ENCODE data around the gene DIAPH3.

The DIAPH3 gene

DNA sequence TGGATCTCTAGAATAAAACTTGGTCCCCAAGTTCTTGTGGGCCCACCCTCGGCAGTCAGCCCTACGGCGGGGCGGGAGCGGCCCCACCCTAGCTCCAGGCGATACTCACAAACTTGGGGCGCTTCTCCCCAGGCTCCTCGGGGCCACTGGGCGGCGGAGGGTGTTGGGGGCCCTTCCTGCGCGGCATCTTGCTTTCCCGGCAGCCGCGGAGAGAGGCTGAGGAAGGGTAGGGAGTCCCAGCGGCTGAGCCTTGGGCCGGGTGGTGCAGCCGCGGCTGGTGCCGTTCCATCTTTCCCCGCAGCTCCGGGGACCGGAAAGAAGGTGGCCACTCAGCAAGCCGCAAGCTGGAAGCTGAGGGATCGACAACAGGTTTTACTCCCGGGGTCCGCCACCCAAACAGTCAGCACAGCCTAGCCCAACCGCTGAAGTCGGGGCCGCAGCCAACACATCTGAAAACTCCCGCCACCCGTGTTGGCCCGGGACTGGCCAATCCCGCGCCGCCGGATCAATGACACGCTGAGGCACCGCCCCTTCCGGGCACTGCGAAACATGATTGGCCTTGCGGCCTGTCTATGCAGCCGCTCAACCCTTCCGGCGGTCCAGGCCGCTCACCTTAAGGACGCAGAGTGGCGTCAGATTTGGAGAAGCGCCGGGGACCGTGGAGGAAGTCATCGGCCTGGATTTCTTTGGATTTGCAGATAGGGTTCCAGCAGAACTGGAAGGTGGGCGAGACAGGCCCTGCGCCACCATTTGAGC lies at the start of gene DIAPH3 (continued):
- TF ChIP-seq ZNF423 (tag by site-specific recombination; IDR thresholded peaks at IDR 0.05) = 0 out of 2 replicates have a peak, but pooled peaks have one; percentile 21

DNA sequence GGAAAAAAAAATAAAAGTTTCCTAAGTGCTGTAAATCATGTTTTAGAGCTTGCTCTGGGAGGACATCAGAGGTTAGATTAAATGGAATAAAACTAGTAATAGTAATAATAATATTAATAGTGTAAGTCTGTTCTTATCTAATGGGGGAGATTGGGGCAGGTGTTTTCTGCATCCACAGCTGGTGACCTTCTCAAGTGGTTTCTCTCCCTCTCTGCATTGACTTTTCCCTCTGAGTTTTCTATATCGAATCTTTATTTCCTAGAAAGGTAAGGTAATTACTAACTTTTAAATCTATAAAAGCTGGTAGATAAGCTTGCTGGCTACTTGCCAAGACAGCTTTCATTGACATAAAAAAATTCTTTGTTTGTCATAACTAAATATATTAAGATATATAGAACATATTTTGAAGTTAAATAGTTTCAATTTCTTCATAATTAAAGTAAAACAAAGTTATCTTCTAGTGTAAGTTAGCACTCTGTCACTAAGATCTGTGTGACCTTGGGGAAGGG lies 49.6 kb upstream of the DIAPH3 start:
- no peaks in the 10 kb centered on the region for H3K36me3 ChIP-seq (ENCODE audit: control insufficient read depth in 2 of 2, insufficient read depth in 1 of 2, low read length in 2 of 2)
- POLR2A ChIA-PET = no interaction called here
- TF ChIP-seq ZNF621 (tag by site-specific recombination; IDR thresholded peaks at IDR 0.05) = no peak
- TF ChIP-seq, protein P1, sequence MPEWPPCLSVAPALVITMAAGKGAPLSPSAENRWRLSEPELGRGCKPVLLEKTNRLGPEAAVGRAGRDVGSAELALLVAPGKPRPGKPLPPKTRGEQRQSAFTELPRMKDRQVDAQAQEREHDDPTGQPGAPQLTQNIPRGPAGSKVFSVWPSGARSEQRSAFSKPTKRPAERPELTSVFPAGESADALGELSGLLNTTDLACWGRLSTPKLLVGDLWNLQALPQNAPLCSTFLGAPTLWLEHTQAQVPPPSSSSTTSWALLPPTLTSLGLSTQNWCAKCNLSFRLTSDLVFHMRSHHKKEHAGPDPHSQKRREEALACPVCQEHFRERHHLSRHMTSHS (tag by site-specific recombination; IDR thresholded peaks at IDR 0.05) = no peak
- TF ChIP-seq ZNF155 (tag by site-specific recombination; IDR thresholded peaks at IDR 0.05) = no peak
- TF ChIP-seq ZNF76 (tag by site-specific recombination; IDR thresholded peaks at IDR 0.05; ENCODE audit: borderline replicate concordance, low read depth) = no peak
- TF ChIP-seq KLF10 (tag by site-specific recombination; IDR thresholded peaks at IDR 0.05) = no peak
- no peak for TF ChIP-seq ZNF660 (tag by site-specific recombination; IDR thresholded peaks at IDR 0.05)
- no peak for TF ChIP-seq MYNN (tag by site-specific recombination; IDR thresholded peaks at IDR 0.05; ENCODE audit: borderline replicate concordance)
- TF ChIP-seq SP7 (tag by site-specific recombination; IDR thresholded peaks at IDR 0.05) = no peak
- no peak for TF ChIP-seq ZNF544 (tag by site-specific recombination; IDR thresholded peaks at IDR 0.05)
- no peak for TF ChIP-seq BCL11A (tag by site-specific recombination; IDR thresholded peaks at IDR 0.05; ENCODE audit: low read depth)
- TF ChIP-seq MZF1 (tag by site-specific recombination; IDR thresholded peaks at IDR 0.05; ENCODE audit: borderline replicate concordance) = no peak
- no peak for TF ChIP-seq ZBTB20 (tag by site-specific recombination; IDR thresholded peaks at IDR 0.05)
- TF ChIP-seq ZNF426 (tag by site-specific recombination; IDR thresholded peaks at IDR 0.05) = no peak
- TF ChIP-seq BCL11B (tag by site-specific recombination; IDR thresholded peaks at IDR 0.05; ENCODE audit: low read depth) = no peak
- no peak overlapping the region for H3K4me3 ChIP-seq (ENCODE audit: low read depth, low read length)
- H3K27ac ChIP-seq (ENCODE audit: extremely low read depth, low read depth, low read length) = no peak overlapping the region
- CTCF ChIA-PET = no interaction called here
- H3K4me1 ChIP-seq (ENCODE audit: control insufficient read depth, insufficient read depth, low read length) = no peaks in the 10 kb centered on the region
- H3K9me3 ChIP-seq (ENCODE audit: control insufficient read depth, insufficient read depth, low read depth, low read length) = no peaks in the 10 kb centered on the region

DNA sequence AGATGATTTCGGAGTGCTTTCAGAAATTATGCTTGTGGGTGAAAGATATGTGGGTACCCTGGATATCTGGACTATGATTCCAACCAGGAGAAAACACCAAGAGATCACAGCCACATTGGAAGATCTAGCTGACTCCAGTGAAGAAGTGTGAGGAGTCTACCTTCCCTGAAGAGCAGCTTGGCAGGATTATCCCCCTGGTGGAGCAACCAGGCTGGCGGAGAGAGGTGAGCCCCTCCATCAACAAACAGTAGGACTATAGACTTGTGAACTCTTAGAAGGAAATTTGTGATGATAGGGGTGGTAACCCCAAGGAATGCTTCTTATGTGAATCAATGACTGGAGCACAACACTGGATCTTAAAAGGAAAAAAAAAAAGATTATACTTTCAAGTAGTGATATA lies 47.8 kb upstream of the DIAPH3 start:
- H3K36me3 ChIP-seq (ENCODE audit: control insufficient read depth in 2 of 2, insufficient read depth in 1 of 2, low read length in 2 of 2) = no peaks in the 10 kb centered on the region
- H3K27ac ChIP-seq (ENCODE audit: extremely low read depth, low read depth, low read length) = no peak overlapping the region
- no peak overlapping the region for H3K4me3 ChIP-seq (ENCODE audit: low read depth, low read length)
- POLR2A ChIA-PET = no interaction called here
- CTCF ChIA-PET = no interaction called here
- no peaks in the 10 kb centered on the region for H3K4me1 ChIP-seq (ENCODE audit: control insufficient read depth, insufficient read depth, low read length)
- no peaks in the 10 kb centered on the region for H3K9me3 ChIP-seq (ENCODE audit: control insufficient read depth, insufficient read depth, low read depth, low read length)
- TF ChIP-seq ZNF707 (tag by site-specific recombination; IDR thresholded peaks at IDR 0.05) (no peak), ZNF449 (tag by site-specific recombination; IDR thresholded peaks at IDR 0.05) (no peak), FEZF1 (tag by site-specific recombination; IDR thresholded peaks at IDR 0.05) (no peak), TSHZ1 (tag by site-specific recombination; IDR thresholded peaks at IDR 0.05; ENCODE audit: borderline replicate concordance) (no peak), ZBTB48 (tag by site-specific recombination; IDR thresholded peaks at IDR 0.05) (no peak), ZNF133 (tag by site-specific recombination; IDR thresholded peaks at IDR 0.05) (no peak), ZNF248 (tag by site-specific recombination; IDR thresholded peaks at IDR 0.05) (no peak), ZNF391 (tag by site-specific recombination; IDR thresholded peaks at IDR 0.05; ENCODE audit: borderline replicate concordance, low read depth) (no peak), ZNF610 (tag by site-specific recombination; IDR thresholded peaks at IDR 0.05; ENCODE audit: borderline replicate concordance) (no peak), ZNF785 (tag by site-specific recombination; IDR thresholded peaks at IDR 0.05) (no peak), ZNF157 (tag by site-specific recombination; IDR thresholded peaks at IDR 0.05) (no peak), ZNF239 (tag by site-specific recombination; IDR thresholded peaks at IDR 0.05) (no peak), SETDB1 (IDR thresholded peaks at IDR 0.05; ENCODE audit: insufficient read length, low read length) (no peak), ZNF571 (tag by site-specific recombination; IDR thresholded peaks at IDR 0.05) (no peak), ZNF19 (tag by site-specific recombination; IDR thresholded peaks at IDR 0.05; ENCODE audit: low read depth) (no peak)
